Stimulated activated CD4-positive, alpha-beta T cell treated with anti-CD3 and anti-CD28 coated beads, Interleukin-4, amount 100 ng/mL, for 4 hours (primary cell): ENCODE measurements around the gene STIM2.

Source experiments
- DNase-seq, 2 experiments: peaks; one replicate each; pipeline ENCODE4 v3.0.0-alpha.2; 2020

Gene STIM2

DNA sequence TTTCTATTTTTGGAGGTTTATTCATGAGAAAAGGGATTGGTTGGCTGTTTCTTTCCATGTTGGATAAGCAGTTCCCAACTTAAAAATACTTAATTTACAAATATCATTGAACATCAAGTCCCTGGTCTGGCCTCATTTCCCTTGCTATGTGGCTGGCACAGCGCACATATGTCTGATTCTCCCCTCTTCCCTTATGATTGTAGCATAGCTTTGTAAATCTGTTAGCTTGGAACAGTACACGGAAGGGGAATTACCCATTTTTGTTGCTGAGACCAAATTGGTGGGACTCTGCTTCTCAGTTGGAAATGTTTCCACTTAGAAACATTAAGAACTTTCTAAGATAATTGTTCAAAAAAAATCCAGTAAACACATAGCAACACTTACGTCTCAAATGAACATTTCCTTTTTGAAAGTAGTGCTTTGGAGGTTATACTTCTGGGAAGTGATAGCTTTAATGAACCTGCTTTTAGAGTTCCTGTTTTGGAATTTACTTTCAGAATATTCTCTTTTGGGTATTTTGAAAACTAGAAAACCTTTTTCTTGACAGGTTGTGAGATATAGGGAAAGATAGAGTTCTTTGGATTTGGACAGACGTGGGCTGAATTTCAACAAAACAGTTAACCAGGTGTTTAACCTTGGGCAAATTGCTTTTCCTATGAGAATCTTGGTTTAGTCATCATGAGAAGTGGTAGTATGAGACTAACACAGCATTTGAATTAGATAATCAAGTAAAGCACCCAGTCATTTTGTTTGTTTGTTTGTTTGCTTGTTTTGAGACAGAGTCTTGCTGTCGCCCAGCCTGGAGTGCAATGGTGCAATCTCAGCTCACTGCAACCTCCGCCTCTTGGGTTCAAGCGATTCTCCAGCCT lies 47.3 kb downstream of the STIM2 start:
- DNase-seq = no peak

GRCh38 chr4:26909369-26909768 lies 48.7 kb downstream of the STIM2 start:
- no peak for DNase-seq

DNA sequence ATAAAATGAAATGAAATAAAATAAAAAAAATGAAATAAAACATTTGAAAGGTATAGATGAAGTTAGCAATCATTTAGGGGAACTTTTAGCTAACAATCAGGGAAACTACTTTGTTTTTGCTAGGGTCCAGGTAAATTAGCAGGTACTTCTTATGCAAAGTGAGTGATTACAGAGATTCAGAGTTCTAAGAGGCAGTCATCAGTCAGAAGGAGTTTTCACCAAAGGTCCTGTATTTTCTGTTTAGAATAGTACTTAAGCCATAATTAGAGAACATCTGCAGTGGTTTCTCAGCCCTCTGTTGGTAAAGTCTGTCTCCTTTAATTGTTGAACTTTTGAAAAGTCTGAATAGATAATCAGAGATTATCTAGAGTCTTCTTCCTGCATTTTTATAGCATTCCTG lies 50.6 kb downstream of the STIM2 start:
- DNase-seq = no peak

DNA sequence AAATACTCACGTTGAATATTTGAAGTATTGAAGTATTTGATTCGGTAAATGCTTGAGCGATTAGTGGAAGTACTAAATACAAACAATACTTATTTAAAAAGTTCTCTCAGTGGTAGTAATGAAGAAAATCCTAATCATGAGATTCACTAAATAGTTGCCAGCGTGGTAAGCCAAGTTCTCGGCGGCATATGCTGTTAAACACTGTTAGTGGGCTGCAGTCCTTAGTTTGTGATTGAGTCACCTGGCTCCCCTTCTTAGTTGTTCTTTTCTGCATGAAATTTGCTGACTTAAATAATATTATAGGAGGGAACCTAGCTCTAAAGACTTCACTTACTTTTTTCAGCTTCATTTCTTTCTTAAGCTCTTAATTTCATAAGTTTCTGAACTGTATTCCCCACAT lies 51.4 kb downstream of the STIM2 start:
- no peak for DNase-seq

GRCh38 chr4:26912810-26913209 lies 52.2 kb downstream of the STIM2 start:
- DNase-seq = no peak

- no peak for DNase-seq
These were observed 55.6 kb downstream of the STIM2 start for GRCh38 chr4:26916195-26916594.

- no peak for DNase-seq
These were observed 70.3 kb downstream of the STIM2 start for GRCh38 chr4:26930964-26931363.

- no peak for DNase-seq
These were observed 70.8 kb downstream of the STIM2 start for GRCh38 chr4:26931451-26931850.

DNA sequence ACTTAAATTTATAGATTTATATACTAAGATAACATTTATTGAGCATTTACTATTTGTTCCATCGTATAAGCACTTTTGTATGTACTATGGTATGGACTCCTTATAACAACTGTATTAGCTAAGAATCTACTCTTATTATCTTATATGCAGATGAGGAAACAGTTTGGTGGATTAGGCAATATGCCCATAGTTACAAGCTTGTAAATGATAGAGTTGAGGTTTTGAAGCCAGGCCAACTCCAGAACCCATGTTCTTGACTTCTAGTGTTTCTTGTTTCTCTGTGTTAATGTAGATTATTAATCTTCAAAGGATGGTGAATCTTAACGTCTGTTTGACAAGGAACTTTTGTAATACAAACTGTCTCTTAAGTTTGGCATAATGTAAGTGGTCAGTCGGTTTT lies 71.3 kb downstream of the STIM2 start:
- DNase-seq = no peak

GRCh38 chr4:26935397-26935796 lies 74.8 kb downstream of the STIM2 start:
- DNase-seq = no peak

GRCh38 chr4:26936284-26937065 lies 75.8 kb downstream of the STIM2 start:
- DNase-seq = no peak

- DNase-seq = no peak
These were observed 76.5 kb downstream of the STIM2 start for GRCh38 chr4:26937139-26937538.

DNA sequence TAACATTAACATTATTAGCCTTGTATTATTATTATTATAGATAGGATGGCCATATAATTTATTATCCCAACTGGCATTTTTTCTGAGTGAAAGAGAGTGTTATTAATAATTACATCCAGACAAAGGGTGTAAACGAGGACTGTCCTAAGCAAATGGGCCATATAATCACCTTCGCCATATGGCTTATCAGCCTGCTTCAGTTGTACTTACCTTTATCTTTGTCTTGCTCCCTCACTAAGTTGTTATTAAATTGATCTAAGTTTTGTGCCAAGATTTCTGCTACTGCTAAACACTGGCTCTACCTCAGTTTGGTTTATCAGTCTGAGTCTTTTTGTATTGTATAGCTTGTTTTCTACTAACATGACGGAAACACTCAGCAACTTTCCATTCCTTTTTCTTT lies 76.9 kb downstream of the STIM2 start:
- no peak for DNase-seq

GRCh38 chr4:26938516-26938915 lies 77.9 kb downstream of the STIM2 start:
- no peak for DNase-seq

DNA sequence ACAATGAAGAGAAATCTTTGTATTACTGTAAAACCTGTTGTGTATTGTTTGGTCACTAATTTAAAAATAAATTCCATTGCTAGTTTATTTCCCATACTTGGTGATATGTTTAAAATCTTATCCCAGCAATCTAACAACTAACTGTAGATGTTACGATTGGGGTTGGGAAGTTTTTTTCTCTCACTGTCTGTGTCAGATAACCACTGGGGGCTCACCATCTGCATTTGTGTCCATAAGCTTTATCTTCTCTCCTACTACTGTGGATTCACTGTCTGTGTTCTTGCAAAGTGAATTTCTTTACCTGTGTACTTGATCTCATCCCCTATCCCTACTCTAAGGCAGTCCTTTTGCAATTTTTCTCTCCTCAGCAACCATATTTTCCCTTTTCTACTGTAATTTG lies 81.3 kb downstream of the STIM2 start:
- no peak for DNase-seq

- DNase-seq = no peak
These were observed 82.2 kb downstream of the STIM2 start for GRCh38 chr4:26942871-26943270.

DNA sequence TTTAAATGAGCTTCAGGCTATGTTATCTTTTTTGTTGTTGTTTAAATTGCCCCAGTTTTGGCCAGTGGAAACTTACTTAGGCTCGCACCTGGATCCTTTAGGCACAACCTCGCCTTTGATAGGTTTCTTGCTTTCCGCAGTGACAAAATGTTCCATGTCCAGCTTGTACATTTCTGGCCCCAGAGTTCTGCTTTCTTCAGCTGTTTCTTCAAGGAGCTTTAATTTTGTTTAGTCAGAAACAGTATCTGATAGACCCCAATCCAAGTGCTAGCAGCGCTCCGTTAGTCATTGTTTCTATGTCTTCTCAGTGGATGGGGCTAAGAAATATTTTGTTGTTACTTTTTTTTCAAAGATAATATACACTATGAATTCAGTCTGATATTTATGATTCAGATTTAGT lies 82.8 kb downstream of the STIM2 start:
- DNase-seq = no peak

- no peak for DNase-seq
These were observed 85.2 kb downstream of the STIM2 start for GRCh38 chr4:26945794-26946193.

GRCh38 chr4:26947318-26947717 lies 86.7 kb downstream of the STIM2 start:
- DNase-seq = no peak

GRCh38 chr4:26950446-26950845 lies 89.8 kb downstream of the STIM2 start:
- DNase-seq = no peak

- DNase-seq = no peak
These were observed 92.2 kb downstream of the STIM2 start for GRCh38 chr4:26952891-26953290.

DNA sequence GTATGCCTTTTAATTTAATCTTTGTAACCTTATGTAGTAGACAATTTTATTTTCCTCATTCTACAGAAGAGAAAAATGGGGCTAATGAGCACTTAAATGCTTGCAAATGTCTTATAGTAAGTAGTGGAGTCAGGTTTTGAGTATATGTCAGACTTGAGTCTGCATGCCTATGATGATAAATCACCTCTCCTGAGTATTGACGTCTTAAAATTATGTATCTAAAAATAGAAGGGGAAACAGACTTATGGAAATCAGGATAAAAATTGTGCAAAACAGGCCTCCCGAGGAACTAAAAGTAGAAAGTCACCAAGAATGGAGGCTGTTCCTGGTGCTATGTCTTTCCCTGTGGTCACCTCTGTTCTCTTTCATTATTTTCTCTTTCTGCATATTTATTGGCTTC lies 92.7 kb downstream of the STIM2 start:
- DNase-seq = no peak

DNA sequence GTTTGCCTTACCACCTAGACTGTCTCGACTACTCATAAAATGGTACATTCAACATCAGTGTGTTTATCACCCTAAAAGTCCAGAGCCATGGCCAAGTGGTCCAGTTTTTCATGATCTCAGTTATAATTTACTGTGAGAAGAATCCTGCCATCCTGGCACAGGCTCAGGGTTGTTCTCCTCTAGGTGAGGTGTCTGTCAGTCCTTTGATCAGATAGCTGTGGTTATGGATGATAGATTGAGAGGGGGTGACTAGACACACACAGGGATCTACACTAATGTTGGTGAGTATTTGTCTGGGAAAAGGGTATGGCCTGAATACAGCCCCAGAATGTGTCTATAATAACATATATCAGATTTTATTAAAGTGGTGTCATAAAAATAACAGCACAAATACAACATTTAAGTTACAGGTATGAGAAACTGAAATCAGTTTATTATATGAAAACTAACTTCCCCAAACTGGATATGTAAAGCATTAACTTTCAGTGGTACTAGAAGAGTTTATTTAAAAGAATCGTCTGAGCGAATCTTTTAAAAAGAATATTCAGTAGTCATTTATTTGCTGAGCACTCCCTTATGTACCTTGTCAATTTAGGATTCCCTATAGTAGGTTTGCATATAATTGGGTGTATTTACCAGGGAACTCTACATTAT lies 93.3 kb downstream of the STIM2 start:
- DNase-seq = no peak

DNA sequence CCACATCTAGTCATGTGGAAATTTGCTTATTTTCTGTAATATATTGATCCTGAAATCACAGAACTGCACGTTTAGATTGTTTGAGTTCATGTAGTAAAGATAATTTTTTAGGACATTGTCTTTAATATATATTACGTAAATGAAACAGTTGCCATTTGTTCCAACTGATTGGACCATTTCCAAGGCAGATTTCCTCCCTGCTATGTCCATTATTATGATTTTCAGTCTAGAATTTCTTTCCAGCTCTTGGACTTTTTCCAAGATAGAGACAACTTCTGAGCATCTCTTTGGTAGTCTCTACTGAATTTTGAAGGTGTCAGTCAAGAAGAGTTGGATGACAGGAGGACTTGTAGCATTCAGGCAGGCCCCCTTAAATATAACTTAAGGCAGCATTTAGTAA lies 94.6 kb downstream of the STIM2 start:
- no peak for DNase-seq
